Adrenal gland (tissue), 12 donors: ENCODE results near the gene FNIP2. TPM values are rescaled to one million over a fixed set of nuclear protein-coding genes. Genes with fewer than 3 reads are reported as not detected.

Experiments
- DNase-seq, 7 donors: peaks; one replicate each; pipeline ENCODE4 v3.0.0-alpha.2; 2019 to 2020
- H3K27ac ChIP-seq, 5 donors: fragments of 200-600 bp; sonication (generic) in 4 of 5; 1 replicate in 3 of 5; 2 replicates in 2 of 5; pipeline versions ENCODE4 v1.5.1 to v1.8.0; 2016 to 2020; ENCODE audit warnings: mild to moderate bottlenecking in 1 of 5
- H3K27me3 ChIP-seq: fragments of 200-600 bp; 2 replicates; pipeline ENCODE4 v1.8.0; 2021
- H3K36me3 ChIP-seq, 2 donors: fragments of 200-600 bp; replicated peaks in 1 of 2; 1 replicate in 1 of 2; 2 replicates in 1 of 2; pipeline versions ENCODE4 v1.5.1 to v1.8.0; 2018 to 2022
- H3K4me1 ChIP-seq, 2 donors: fragments of 200-600 bp; replicated peaks in 1 of 2; 1 replicate in 1 of 2; 2 replicates in 1 of 2; pipeline versions ENCODE4 v1.5.1 to v1.8.0; 2018 to 2021
- H3K4me3 ChIP-seq, 4 donors: fragments of 200-600 bp; sonication (generic) in 3 of 4; one replicate each; pipeline ENCODE4 v1.5.1; 2016 to 2018
- H3K9me3 ChIP-seq, 3 donors: fragments of 200-600 bp; sonication (generic) in 1 of 3; replicated peaks in 1 of 3; 1 replicate in 2 of 3; 2 replicates in 1 of 3; pipeline versions ENCODE4 v1.5.1 to v1.8.0; 2016 to 2021
- POLR2A ChIP-seq, 2 donors: fragments of 450-650 bp; IDR thresholded peaks; one replicate each; pipeline ENCODE4 v1.6.1; 2017; ENCODE audit warnings: antibody characterized with exemption in 2 of 2, mild to moderate bottlenecking in 2 of 2, moderate library complexity in 1 of 2
- WGBS, 4 donors: extraction: QIAGEN DNeasy Blood & Tissue Kit in 2 of 4; methylation state at CpG; one replicate each; pipeline versions ENCODE4 v1.1.5 to v1.1.7; 2013 to 2017; 5-methylcytosine and 5-hydroxymethylcytosine counted together
- intact Hi-C, 2 donors: fragments of 100-400 bp; cut with DNase I; formaldehyde crosslinking; loops; one replicate each; pipeline versions ENCODE4 v1.14.1 to v1.15.0; 2022 to 2023
- polyA plus RNA-seq, 3 donors: library from polyadenylated mRNA; stranded (reverse); fragments of 200-250 nt in 2 of 3; fragments of 350-450 nt in 1 of 3; fragmentation: Illumina TruSeq in 1 of 3; extraction: RNeasy Lipid Tissue Mini Kit (QIAGEN cat#74804) in 1 of 3; gene quantifications; one replicate each; pipeline ENCODE4 v1.2.3, GENCODE V29; 2013 to 2014
- total RNA-seq, 9 donors: library from RNA; depleted of rRNA in 4 of 9; stranded (reverse); fragments of >200 nt in 4 of 9; fragments of 120-200 nt in 1 of 9; fragmentation: NEBNext Ultra II Directional in 1 of 9; extraction: Animal tissue kit (Norgen Biotek cat#: 25700) in 1 of 9; gene quantifications; one replicate each; pipeline versions ENCODE4 v1.1.0 to v1.2.4, GENCODE V29; 2013 to 2023
- TF ChIP-seq, protein P1 (sequence below), 6 experiments: fragments of 450-650 bp in 4 of 6; fragments of 200-600 bp in 2 of 6; sonication (generic) in 1 of 6; IDR thresholded peaks; 1 replicate in 5 of 6; 2 replicates in 1 of 6; pipeline versions ENCODE4 v1.5.1 to v1.8.0; 2016 to 2021; ENCODE audit warnings: antibody characterized with exemption in 6 of 6, mild to moderate bottlenecking in 2 of 6, moderate library complexity in 1 of 6
- donor health status: healthy with polysubstance abuse.
- donor health status: Bipolar disorder and iron deficiency.
- donor health status: DM: yes; HTN: yes; CAD: no.
- donor health status: DM: no; HTN: no; CAD: no.
- donor health status: DM: no; HTN: no; CAD: no.
- donor health status: DM: yes; HTN: yes; CAD: no.

Gene FNIP2
- total and polyA plus RNA-seq, 12 donors, result 3.5 to 39.4 (median 27.1) TPM

DNA sequence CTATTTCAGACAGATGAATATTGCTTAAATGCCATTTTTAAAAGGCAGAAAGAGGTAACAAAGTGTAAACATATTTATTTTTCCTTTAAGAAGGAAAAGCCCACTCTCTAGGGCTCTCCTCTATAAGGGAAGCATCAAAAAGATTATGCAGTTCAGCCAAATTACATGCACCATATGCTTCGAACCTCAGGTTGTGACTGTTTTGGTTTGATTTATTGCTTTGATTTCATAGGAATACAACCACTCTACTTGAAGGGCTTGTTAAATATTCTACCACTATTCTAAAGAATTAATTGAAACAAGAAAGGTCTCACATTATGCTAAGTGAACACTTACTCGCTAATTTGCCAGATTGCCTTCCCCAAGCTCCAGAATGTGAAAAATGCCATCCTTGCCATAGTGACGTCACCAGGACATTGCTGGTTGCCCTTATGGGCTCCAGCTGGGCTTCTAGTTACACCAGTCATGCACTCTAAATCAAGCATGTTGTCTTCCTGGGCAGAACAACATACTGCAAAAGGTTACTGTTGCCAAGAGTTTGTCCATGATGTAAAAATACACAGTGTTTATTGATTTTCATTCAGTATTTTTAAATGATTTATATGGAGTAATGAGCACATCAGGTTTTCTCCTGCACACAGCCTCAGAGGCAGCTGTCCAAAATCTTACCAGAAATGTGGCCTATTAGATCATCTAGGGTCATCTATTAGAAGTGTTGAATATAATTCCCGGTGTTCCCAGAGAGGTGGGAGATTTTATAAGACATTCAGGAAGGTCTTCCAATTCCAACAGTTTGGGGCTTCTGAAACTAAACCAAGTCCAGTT, 169.6 kb downstream of the FNIP2 start:
- intact Hi-C loops, result no loop called here
- WGBS, 4 donors, result 74 to 86% (median 79%) methylated on average over 4 of the region's 4 CpGs
- TF ChIP-seq, protein P1, sequence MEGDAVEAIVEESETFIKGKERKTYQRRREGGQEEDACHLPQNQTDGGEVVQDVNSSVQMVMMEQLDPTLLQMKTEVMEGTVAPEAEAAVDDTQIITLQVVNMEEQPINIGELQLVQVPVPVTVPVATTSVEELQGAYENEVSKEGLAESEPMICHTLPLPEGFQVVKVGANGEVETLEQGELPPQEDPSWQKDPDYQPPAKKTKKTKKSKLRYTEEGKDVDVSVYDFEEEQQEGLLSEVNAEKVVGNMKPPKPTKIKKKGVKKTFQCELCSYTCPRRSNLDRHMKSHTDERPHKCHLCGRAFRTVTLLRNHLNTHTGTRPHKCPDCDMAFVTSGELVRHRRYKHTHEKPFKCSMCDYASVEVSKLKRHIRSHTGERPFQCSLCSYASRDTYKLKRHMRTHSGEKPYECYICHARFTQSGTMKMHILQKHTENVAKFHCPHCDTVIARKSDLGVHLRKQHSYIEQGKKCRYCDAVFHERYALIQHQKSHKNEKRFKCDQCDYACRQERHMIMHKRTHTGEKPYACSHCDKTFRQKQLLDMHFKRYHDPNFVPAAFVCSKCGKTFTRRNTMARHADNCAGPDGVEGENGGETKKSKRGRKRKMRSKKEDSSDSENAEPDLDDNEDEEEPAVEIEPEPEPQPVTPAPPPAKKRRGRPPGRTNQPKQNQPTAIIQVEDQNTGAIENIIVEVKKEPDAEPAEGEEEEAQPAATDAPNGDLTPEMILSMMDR (IDR thresholded peaks at IDR 0.05), result no peak
- TF ChIP-seq POLR2A (IDR thresholded peaks at IDR 0.05), result no peak

DNA sequence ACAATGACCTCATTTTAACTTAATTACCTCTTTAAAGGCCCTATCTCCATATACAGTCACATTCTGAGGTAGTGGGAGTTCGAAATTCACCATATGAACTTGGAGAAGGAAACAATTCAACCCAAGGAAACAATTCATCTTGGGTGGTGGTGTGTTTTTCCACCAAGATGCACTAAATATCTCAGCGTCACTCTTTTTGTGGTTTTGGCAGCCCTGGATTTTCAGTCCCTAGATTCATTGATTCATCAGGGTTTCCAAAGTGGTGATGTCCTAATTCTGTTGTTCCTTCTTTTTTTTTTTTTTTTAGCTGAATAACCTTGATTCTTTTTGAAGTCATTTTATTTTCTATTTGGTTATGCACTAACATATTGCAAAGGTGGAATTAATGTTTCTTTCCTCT, 171.4 kb downstream of the FNIP2 start:
- DNase-seq, result no peak

More for the DNA sequence above, 169.6 kb downstream of the FNIP2 start:
- no peaks in the 10 kb centered on the region for H3K4me1 ChIP-seq
- H3K4me3 ChIP-seq, result no peak overlapping the region
- no peaks in the 10 kb centered on the region for H3K36me3 ChIP-seq
- no peaks in the 10 kb centered on the region for H3K9me3 ChIP-seq
- H3K27me3 ChIP-seq, result no peaks in the 10 kb centered on the region
- no peak overlapping the region for H3K27ac ChIP-seq
- DNase-seq, result no peak

DNA sequence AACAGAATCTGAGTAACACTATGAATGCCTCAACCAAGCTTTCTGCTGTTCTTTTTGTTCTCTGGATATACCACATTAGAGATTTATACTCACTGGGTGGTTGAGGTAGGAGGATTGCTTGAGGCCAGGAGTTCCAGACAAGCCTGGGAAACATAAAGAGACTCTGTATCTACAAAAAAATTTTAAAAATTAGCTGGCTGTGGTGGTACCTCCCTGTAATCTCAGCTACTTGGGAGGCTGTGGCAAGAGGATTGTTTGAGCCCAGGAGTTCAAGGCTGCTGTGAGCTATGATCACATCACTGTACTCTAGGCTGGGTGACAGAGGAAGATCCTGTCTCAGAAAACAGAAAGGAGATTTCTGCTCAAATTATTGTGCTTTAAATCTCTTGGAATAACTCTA, 172.5 kb downstream of the FNIP2 start:
- Histone ChIP-seq H3K4me1 (no peaks in the 10 kb centered on the region), H3K36me3 (no peaks in the 10 kb centered on the region), H3K27me3 (no peaks in the 10 kb centered on the region), H3K27ac (no peak overlapping the region), H3K9me3 (no peaks in the 10 kb centered on the region), H3K4me3 (no peak overlapping the region)
- DNase-seq, result no peak
- intact Hi-C loops, result no loop called here
- TF ChIP-seq, protein P1 (IDR thresholded peaks at IDR 0.05), result no peak
- no peak for TF ChIP-seq POLR2A (IDR thresholded peaks at IDR 0.05)

More for the DNA sequence above, 171.4 kb downstream of the FNIP2 start:
- H3K36me3 ChIP-seq, result no peaks in the 10 kb centered on the region
- H3K4me3 ChIP-seq, result no peak overlapping the region
- no peaks in the 10 kb centered on the region for H3K27me3 ChIP-seq
- no peak overlapping the region for H3K27ac ChIP-seq
- intact Hi-C loops, result no loop called here
- TF ChIP-seq, protein P1 (IDR thresholded peaks at IDR 0.05), result no peak
- no peak for TF ChIP-seq POLR2A (IDR thresholded peaks at IDR 0.05)
- H3K9me3 ChIP-seq, result no peaks in the 10 kb centered on the region
- WGBS, 4 donors, result 76 to 88% (median 85%) methylated on average over 2 of the region's 2 CpGs
- no peaks in the 10 kb centered on the region for H3K4me1 ChIP-seq

DNA sequence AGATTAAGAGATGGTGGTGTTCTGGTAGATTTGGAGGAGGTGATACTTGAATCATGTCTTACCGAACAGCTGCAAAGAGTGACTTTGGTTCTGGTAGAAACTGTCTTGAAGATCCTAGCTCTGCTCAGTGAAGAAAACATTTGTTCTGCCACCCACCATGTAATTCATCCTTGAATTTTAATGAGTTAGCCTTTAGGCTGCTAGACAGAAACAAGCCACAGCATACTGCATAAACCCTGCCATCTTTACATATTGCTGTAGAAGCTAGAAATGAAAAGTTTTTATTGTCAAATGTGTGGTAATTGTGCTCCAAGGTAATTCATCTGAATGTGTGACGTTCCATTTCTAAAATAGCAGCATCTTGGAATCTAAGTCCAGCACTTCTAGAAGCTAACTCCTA, 173.1 kb downstream of the FNIP2 start:
- Histone ChIP-seq H3K27me3 (no peaks in the 10 kb centered on the region), H3K4me3 (no peak overlapping the region), H3K36me3 (no peaks in the 10 kb centered on the region), H3K4me1 (no peaks in the 10 kb centered on the region), H3K27ac (no peak overlapping the region), H3K9me3 (no peaks in the 10 kb centered on the region)
- intact Hi-C loops, result no loop called here
- no peak for DNase-seq
- no peak for TF ChIP-seq POLR2A (IDR thresholded peaks at IDR 0.05)
- TF ChIP-seq, protein P1 (IDR thresholded peaks at IDR 0.05), result no peak
- 50 to 90% (median 76%) methylated on average over 2 of the region's 2 CpGs for WGBS, 4 donors
